Gastrocnemius medialis (tissue), 4 donors: ENCODE data around the gene PRPH2.

Source experiments
- CTCF ChIP-seq, 5 experiments: fragments of 450-650 bp in 3 of 5; fragments of 200-600 bp in 2 of 5; sonication (generic) in 2 of 5; IDR thresholded peaks in 4 of 5; conservative IDR thresholded peaks in 1 of 5; 1 replicate in 4 of 5; 2 replicates in 1 of 5; pipeline ENCODE4 v1.5.1; 2016 to 2019; ENCODE audit warnings: antibody characterized with exemption in 5 of 5, mild to moderate bottlenecking in 3 of 5, moderate library complexity in 3 of 5
- POLR2A ChIP-seq, 2 donors: fragments of 450-650 bp; IDR thresholded peaks; one replicate each; pipeline ENCODE4 v1.6.1; 2017; ENCODE audit warnings: antibody characterized with exemption in 2 of 2, mild to moderate bottlenecking in 2 of 2, moderate library complexity in 2 of 2

DNA sequence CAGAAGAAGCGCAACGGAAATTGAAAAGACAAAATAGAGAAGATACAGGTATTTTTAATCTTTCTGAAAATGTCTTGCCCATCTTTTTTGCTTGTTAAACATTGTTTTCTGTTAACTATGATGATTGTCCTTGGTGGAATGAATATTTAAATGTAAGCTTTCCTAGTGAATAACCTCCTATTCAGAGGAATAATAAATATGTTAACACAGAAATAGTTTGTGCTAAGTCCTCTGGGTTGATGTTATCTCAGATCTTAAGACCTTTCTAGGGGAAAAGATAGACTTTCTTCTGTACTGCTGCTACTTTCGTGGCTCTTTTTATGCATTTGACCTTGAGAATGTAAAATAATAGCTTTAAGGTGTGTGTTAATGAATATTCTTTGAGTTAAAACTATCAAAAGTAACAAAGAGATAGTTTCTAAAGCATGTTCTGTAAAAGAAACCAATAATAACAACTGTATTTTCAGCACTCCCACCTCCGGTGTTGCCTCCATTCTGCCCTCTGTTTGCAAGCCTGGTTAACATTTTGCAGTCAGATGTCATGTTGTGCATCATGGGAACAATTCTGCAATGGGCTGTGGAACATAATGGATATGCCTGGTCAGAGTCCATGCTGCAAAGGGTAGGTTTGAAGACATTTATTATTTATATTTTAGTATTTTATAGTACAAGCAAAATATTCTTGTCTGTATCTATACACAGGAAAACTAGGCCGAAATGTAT lies 70.2 kb downstream of the PRPH2 start:
- TF ChIP-seq CTCF (IDR thresholded peaks at IDR 0.05 in 4 of 5, conservative IDR thresholded peaks at IDR 0.05 in 1 of 5) (no peak), POLR2A (IDR thresholded peaks at IDR 0.05) (no peak)
